ENCODE results near the gene AXIN2.

DNA sequence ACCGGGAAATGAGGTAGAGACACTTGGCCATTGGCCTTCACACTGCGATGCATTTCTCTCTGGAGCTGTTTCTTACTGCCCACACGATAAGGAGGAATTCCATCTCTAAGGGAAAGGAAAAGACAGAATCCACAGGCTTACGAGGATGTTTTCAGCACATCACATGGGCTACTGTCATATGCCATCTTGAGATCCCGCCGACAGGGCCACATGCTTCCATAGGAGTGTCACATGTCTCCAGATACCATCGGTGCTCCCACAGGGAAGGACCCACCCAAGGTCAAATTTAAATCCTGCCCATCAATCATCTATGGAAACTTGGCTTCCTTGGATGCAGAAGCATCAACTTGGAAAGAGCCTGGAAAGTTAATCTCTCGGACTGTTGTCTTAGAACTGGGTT is 20.0 kb downstream of the AXIN2 start:
- TF ChIP-seq POLR2AphosphoS5 (IDR thresholded peaks at IDR 0.05; ENCODE audit: borderline replicate concordance, low read depth, low read length) = no peak
- no peak for TF ChIP-seq EZH2 (IDR thresholded peaks at IDR 0.05)
- no peak for TF ChIP-seq FOXP2 (optimal IDR thresholded peaks at IDR 0.05; ENCODE audit: control extremely low read depth, extremely low read length, insufficient read depth)

All from SK-N-MC (cell line).